Measurements from ENCODE around the gene MRPL49. TPM values are rescaled to one million over a fixed set of nuclear protein-coding genes. Genes with fewer than 3 reads are reported as not detected.
A peak's percentile ranks its signal among the peaks of the same experiment; 100 is the strongest.

MRPL49 gene
- total RNA-seq, 1 donor from 2014 or later: 38.3 TPM

DNA sequence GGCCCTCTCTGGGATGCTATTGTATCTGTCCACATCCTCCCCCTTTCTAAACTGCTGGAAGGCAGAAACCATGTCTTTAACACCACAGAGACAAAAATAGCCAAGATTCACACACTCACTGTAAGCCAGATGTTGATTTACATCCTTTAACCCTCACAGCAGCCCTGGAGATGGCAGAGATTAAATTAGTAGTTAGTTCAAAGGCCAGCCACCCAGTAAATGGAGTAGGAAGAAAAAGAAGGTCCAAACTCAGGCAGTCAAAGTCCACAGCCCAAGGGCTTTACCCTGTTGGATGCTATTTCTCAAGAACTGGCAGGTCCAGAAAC is 2.5 kb upstream of the MRPL49 start:
- no peak overlapping the region for H3K27ac Mint-ChIP-seq
- no peaks in the 10 kb centered on the region for H3K9me3 ChIP-seq (ENCODE audit: low read depth)
- no peaks in the 10 kb centered on the region for H3K27me3 ChIP-seq
- H3K79me2 ChIP-seq (ENCODE audit: low read depth): peaks cover 53% of the 10 kb centered on the region
- DNase-seq (ENCODE audit: low spot score): no peak
- H3K9ac ChIP-seq: no peak overlapping the region
- peaks cover 9% of the 10 kb centered on the region for H3K36me3 Mint-ChIP-seq
- H3K4me3 Mint-ChIP-seq: peak overlapping the region; percentile 100
- no peak overlapping the region for H3K4me3 ChIP-seq
- no peaks in the 10 kb centered on the region for H3K9me3 Mint-ChIP-seq
- H3F3A ChIP-seq (ENCODE audit: low read depth): peaks cover 61% of the 10 kb centered on the region
- H3K4me2 ChIP-seq: no peak overlapping the region
- H3K4me1 ChIP-seq: peaks cover 10% of the 10 kb centered on the region
- peaks cover 6% of the 10 kb centered on the region for H4K20me1 ChIP-seq (ENCODE audit: low read depth)
- TF ChIP-seq EZH2phosphoT487 (IDR thresholded peaks at IDR 0.05) (no peak), CTCF (IDR thresholded peaks at IDR 0.05) (no peak), EZH2 (IDR thresholded peaks at IDR 0.05) (no peak)
- H3K4me1 Mint-ChIP-seq: peaks cover 28% of the 10 kb centered on the region
- no peak overlapping the region for H2AFZ ChIP-seq (replicated peaks)
- no peak overlapping the region for H3K27ac ChIP-seq
- peaks cover 4% of the 10 kb centered on the region for H3K36me3 ChIP-seq
- peaks cover 7% of the 10 kb centered on the region for H3K27me3 Mint-ChIP-seq (ENCODE audit: insufficient read depth, low read depth)

GRCh38 chr11:65120831-65121230 is 1.3 kb upstream of the MRPL49 start:
- no peaks in the 10 kb centered on the region for H3K27me3 ChIP-seq
- H3K4me3 ChIP-seq: peak overlapping the region; percentile 85
- no peak for DNase-seq (ENCODE audit: low spot score)
- H3K4me3 Mint-ChIP-seq: peak overlapping the region; percentile 100
- H3K36me3 ChIP-seq: peaks cover 4% of the 10 kb centered on the region
- peak overlapping the region; percentile 95 for H3K4me2 ChIP-seq
- H3F3A ChIP-seq (ENCODE audit: low read depth): peaks cover 65% of the 10 kb centered on the region
- H3K79me2 ChIP-seq (ENCODE audit: low read depth): peaks cover 56% of the 10 kb centered on the region
- no peak overlapping the region for H3K27ac Mint-ChIP-seq
- peaks cover 10% of the 10 kb centered on the region for H3K4me1 ChIP-seq
- H3K27ac ChIP-seq: no peak overlapping the region
- no peaks in the 10 kb centered on the region for H3K9me3 Mint-ChIP-seq
- no peaks in the 10 kb centered on the region for H3K9me3 ChIP-seq (ENCODE audit: low read depth)
- H2AFZ ChIP-seq (replicated peaks): no peak overlapping the region
- TF ChIP-seq CTCF (IDR thresholded peaks at IDR 0.05): no peak
- no peak for TF ChIP-seq EZH2phosphoT487 (IDR thresholded peaks at IDR 0.05)
- TF ChIP-seq EZH2 (IDR thresholded peaks at IDR 0.05): no peak
- peak overlapping the region; percentile 88 for H3K9ac ChIP-seq
- peaks cover 9% of the 10 kb centered on the region for H3K27me3 Mint-ChIP-seq (ENCODE audit: insufficient read depth, low read depth)
- H4K20me1 ChIP-seq (ENCODE audit: low read depth): peaks cover 6% of the 10 kb centered on the region
- H3K4me1 Mint-ChIP-seq: peaks cover 23% of the 10 kb centered on the region
- peaks cover 9% of the 10 kb centered on the region for H3K36me3 Mint-ChIP-seq

GRCh38 chr11:65121447-65121864 is 665 bp upstream of the MRPL49 start:
- H2AFZ ChIP-seq (replicated peaks): no peak overlapping the region
- H3K36me3 Mint-ChIP-seq: peaks cover 9% of the 10 kb centered on the region
- H3K4me1 ChIP-seq: peaks cover 10% of the 10 kb centered on the region
- peaks cover 23% of the 10 kb centered on the region for H3K4me1 Mint-ChIP-seq
- H3K36me3 ChIP-seq: peaks cover 4% of the 10 kb centered on the region
- no peak overlapping the region for H3K27ac ChIP-seq
- H3K4me3 ChIP-seq: peak overlapping the region; percentile 85
- no peaks in the 10 kb centered on the region for H3K27me3 ChIP-seq
- no peaks in the 10 kb centered on the region for H3K9me3 ChIP-seq (ENCODE audit: low read depth)
- H3K9me3 Mint-ChIP-seq: no peaks in the 10 kb centered on the region
- peak overlapping the region; percentile 88 for H3K9ac ChIP-seq
- peaks cover 9% of the 10 kb centered on the region for H3K27me3 Mint-ChIP-seq (ENCODE audit: insufficient read depth, low read depth)
- TF ChIP-seq EZH2 (IDR thresholded peaks at IDR 0.05) (no peak), EZH2phosphoT487 (IDR thresholded peaks at IDR 0.05) (no peak), CTCF (IDR thresholded peaks at IDR 0.05) (no peak)
- peak; percentile 39 for DNase-seq (ENCODE audit: low spot score)
- H4K20me1 ChIP-seq (ENCODE audit: low read depth): peaks cover 6% of the 10 kb centered on the region
- H3K4me3 Mint-ChIP-seq: peak overlapping the region; percentile 100
- peak overlapping the region; percentile 78 for H3K27ac Mint-ChIP-seq
- H3K4me2 ChIP-seq: peak overlapping the region; percentile 95
- H3F3A ChIP-seq (ENCODE audit: low read depth): peaks cover 58% of the 10 kb centered on the region
- peaks cover 51% of the 10 kb centered on the region for H3K79me2 ChIP-seq (ENCODE audit: low read depth)
